GM21526 (cell line): ENCODE measurements around the gene ACACA.

Experiments used
- ATAC-seq: cut with Tn5 transposase; IDR thresholded peaks from one replicate; pipeline ENCODE4 v1.9.1; 2021; ENCODE audit warnings: moderate library complexity; ENCODE audit not compliant: unreplicated experiment, low FRiP score

ACACA gene

DNA sequence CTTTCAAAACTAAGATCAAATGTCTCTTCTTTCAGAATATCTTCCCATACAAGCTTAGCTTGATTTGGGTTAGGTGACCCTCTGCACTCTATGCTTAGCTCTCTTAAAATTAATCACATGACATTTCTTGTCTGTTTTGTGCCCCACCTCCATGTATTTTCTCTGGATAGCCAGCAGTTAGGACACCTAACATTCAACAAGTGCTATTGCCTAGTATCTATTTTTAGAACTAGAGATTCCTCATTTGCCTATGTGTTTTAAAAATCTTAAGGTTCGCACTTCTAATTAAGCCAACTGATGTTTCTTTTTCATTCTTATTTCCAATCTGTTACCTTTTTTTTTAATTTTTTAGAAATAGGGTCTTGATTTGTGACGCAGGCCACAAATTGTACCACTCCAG is 160.6 kb downstream of the ACACA start:
- no peak for ATAC-seq

DNA sequence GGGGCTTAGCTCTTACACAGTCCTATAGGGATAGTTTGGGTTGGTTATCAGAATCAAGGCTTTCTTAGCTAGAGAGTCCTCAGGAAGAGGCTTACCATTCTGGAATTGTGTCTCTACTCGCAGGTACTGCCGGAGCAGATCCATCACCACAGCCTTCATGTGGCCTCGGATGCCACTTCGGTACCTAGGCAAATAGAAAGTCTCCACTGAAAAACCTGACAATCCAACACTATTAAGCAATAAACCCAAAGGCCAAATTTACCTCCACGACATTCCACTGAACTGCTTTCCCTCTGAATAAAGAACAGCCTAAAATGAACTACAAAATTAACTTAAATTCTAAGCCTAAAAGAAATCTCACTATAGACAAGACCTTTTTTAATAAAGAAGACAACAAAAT is 166.3 kb downstream of the ACACA start:
- ATAC-seq: no peak

DNA sequence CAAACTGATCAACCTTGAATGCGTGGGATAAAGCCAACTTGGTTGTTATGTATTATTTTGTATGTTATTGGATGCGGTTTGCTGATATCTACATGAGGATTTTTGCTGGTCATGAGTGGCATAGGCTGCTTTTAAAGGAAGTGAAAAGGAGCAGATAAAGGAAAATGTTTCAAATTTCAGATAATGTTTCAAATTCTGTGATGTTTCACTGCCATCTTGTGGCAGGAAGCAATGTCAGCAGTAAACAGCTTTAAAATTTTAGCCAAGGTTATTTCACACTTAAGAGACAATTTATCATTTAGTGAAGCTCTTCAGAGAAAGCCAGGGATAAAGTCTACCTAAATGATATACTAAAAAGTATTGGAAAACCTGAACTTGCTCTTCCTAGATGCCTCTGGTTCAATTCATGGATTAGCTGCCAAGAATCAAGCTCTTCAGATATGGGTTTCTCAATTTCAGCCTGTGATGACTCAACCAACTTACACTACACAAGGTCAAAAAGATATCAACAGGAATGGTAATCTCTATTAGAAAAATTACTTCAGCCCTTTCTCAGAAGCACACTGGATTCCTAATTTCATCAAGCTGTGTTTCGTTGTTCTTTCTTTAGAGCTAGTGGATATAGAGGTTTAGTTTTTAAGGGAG is 166.8 kb downstream of the ACACA start:
- no peak for ATAC-seq

DNA sequence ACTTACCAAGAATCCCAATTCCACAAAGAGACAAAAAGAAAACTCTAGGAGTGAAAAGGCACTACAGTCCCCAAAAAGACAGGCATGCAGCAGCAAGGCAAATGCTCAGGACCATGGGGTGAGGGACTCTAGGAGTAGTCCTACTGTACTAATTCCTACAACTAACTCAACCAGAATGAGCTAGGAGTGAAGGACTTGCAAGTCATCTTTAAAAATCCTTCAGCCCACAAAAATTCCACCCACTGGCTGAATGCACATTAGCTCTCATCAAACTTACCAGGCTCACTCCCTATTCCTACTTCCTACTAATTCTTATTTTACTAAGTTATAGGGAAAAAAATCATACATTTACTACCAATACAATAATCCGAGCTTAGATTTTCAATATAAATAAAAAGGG is 172.5 kb downstream of the ACACA start:
- ATAC-seq: no peak

DNA sequence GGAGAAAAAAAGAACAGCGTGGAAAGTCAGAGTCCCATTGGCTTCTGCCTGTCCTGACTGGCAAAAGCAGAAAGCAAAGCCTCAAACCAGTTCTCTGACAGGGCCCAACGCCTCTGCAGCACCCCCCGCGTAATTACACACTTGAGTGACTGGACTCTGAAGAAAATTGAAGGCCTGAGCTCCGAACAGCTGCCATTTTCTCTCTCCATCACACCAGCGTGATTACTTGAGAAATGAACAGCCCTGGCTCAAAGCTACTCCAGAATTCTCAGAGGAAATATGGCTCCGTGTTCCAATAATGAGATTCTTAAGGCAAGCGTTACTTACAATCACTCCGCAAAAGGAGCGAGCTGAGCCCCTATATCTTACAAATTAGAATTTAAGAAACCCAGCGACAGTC is 173.6 kb downstream of the ACACA start:
- no peak for ATAC-seq

DNA sequence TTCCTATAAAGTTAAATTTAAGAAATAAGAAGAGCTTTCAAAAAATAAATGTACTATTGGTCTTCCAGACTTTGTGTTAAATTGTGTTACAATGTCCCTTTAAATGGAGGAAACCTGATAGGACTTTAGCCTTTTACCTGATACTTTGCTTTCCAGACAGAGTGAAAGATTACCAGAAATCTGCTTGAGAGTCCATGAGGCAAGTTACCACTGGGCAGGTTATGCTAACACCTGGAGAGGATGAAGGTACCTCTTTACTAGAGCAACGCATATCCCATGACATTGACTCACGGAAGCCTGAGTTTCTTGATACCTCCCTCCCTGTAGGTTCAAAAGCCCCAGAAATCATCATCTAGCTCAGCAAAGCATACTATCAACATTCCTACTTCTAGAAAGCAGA is 174.7 kb downstream of the ACACA start:
- ATAC-seq: no peak

DNA sequence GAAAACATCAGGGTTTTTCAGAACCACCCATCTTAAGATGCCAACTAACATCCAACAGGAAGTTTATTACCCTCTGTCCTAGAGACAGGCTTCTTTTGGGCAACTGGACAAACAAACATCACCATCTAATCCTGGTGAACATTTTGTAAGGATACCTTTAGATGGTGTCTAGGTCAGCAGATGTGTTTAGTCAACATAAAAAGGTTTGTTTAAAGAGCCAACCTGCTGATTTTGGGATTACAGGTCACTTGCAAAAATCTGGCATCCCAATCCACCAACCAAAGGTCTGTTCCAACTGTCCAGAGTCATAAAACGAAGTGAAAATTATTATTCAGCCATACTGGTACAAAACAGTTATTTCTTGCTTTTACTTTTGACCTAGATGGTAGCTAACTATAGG is 176.0 kb downstream of the ACACA start:
- no peak for ATAC-seq

DNA sequence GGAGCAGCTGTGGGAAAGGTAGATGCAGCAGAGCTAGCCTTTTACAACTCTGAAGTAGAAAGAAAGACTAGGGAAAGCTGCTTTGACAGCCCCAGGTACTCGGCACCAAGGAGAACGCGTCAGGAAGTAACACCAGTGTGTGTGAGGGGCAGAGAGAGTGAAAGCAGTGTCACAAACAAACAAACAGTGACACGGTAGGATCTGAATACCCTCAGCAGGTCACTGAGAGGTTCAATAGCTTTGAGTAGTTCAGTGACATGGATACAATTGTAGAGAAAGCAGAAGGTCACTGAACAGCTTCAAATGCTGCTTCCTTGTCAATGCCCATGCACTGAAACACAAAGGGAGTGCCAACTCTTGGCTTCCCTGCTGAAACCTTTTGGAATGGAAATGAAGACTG is 181.2 kb downstream of the ACACA start:
- ATAC-seq: no peak

DNA sequence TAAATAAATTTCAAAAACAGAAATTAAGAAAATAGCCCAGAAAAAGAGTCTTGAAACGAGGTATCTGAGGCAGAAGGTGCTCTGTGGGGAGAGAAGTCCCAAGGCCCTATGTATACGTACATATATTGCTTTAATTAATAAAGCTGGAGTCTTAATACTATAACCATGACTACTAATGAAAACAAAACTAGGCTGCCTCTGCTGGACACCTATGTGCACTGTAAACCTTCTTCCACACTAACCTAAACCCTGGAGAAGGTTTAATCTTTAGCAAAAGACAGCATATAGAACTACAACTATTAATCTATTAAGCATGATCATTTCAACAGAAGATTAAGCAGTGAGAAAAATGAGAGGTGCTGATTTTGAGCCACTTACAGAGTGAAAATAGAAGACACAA is 184.8 kb downstream of the ACACA start:
- ATAC-seq: no peak

DNA sequence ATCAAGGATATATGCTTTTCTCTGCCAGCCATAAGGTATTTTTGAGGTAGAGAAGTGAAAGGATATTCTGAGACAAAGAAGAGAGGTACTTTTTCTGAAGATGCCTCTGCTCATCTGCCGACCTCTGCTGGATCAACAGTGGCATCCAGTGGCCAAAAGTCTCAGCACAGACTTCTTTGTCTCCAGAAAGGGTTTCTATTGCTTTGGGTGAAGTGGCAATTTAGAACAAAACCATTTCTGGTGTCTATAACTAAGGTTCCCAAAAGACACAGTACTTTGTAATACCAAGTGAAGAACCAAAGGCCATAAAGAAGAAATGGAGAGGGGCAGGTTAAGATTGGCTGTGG is 186.1 kb downstream of the ACACA start:
- no peak for ATAC-seq

DNA sequence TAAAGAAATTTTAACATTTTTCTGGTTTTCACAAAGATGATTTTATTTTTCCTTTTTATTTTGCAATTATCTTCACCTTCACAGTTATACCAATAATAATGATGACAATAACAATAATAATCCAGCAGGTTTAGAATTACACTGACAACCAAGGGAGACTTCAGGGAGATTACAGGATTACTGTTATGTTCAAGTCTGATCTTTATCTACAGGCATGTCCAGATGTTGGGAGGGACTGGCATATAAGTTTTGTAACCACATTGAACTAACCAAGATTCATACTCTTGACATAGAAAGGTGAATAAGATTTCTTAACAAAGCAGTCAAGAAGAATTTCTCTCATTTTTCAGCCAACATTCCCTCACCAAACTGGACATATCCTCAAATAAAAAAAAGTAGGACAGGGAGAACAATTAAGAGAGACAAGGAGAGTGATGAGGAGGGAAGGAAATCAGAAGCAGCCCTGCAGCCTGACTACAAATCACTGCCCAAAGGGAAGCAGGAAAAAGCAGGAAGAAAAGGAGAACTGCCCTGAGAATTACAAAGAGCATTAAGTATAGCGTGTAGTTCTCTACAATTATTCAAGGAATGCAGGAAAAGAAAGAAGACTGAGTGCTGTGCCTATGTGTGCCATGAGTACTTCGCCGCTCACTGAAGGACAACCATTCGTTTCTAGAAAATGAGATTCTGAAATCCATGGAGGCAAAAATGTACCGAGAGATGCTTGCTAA is 186.6 kb downstream of the ACACA start:
- ATAC-seq: no peak

DNA sequence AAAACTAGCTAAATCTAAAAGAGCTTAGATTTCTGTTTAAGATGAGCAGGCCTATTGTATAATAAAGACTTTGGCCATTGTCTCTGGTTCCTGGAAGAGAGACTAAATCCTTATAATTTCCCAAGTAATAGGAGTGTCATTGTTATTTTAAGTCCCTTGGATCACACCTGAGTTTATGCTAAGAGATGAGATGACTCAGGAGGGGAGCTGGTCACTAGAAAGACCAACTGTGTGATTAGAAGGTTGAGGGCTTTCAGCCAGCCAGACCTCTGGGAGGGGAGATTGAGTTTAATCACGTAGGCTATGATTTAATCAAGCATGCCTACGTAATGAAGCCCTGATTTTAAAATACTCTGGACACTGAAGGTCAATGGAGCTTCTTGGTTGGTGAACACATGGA is 187.8 kb downstream of the ACACA start:
- no peak for ATAC-seq

DNA sequence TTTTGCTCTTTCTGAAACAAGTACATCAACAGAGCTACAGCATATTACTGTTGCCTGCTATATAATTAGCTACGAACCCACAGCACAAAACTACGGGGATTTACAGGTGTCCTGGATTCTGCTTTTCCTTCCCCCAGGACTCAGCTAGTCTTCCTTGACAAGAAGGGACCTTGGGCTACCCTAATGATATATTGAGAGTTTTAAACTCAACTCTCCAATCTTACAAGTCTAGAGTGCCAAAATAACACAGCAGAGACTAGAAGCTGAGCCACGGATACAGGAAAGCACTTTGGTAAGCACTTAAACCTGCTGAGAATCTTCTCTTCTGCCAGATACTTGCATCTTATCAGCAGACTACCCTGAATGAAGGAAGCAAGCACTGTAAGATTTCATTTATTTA is 192.2 kb downstream of the ACACA start:
- ATAC-seq: no peak

DNA sequence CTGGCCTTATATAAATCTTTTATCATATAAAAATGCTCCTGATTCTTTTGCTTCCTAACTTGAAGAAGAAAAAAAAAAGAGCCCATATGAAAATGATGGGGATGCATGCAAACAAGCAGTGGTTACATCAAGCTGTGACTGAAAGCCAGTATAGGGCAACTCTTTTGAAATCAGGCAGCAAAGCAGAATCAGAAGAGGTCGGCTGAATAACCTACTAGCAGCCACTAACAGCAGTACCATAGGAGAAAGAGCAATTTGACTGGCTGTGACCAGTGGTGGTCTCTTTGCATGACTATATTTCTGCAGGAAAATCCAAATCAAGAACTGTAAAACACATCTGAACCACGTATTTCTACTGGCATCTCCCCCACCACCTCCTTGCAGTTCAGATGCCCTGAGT is 192.7 kb downstream of the ACACA start:
- ATAC-seq: no peak

DNA sequence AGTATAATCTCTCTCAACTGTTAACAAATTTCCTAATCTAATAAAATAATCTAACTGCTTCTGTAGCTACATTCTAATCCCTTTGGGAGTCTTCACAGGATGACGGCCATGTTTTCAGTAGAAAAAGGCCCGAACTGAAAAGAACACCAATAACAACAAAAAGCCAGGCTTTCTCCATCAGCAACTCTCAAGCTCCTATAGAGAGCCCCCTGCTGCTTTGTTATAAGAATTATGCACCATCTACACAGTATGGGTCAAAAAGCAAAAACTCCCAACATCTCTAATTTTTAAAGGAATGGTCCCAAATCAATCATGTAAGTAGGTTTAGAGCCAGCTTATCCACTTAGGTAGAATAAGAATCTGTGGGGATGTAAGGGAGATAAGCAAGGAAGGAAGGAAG is 194.5 kb downstream of the ACACA start:
- ATAC-seq: no peak

DNA sequence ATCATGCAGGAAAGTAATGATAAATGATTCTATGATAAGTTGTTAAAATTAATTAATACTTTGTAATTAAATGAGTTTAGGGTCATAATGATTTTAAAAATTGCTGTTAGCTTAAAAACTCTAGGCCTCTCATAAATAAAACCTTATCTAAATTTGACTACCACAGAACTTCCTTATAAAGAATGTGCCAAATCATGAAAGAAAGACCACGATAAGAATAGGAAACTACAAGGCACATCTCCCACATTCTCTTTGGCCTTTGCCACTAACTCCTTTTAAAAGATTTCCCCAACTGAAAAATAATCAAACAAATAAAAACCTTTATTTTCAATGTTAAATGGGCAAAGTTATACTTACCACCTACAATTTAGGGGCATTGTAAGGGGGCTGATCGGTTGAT is 195.5 kb downstream of the ACACA start:
- no peak for ATAC-seq

DNA sequence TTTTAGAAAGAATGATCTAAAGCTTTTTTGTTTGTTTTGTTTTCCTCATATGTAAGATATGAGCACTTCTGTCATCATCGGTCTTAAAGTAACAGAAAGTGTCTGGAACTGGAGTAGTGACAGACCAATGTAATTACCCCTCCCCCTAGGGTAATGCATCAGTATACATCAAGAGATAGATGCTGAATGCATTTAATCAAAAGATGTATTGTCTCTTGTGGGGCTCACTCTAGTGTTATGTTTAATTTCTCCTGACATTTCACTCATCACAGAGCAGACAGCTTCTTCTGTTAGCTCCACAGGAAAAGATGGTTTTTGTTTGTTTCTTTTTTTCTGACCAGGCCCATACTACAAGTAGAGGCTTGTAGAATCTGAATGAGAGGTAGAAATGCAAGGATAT is 199.5 kb downstream of the ACACA start:
- no peak for ATAC-seq

DNA sequence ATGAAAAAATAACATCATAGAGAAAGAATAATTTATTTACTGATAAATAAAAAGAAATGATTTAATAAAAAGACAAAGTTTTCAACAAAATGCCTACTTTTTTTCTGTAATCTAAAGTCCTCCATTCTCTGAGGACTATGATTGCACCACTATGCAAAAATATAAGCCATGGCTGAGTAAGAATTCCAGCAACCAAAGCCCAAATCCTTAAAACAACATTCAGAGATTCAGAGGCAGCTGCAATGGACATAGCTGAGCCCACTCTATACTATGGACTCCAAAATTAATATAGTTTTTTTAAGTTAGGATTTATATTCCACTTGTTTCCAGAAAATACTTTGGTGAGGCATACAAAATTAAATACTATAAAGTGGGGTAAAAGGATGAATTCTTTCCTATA is 200.3 kb downstream of the ACACA start:
- no peak for ATAC-seq

DNA sequence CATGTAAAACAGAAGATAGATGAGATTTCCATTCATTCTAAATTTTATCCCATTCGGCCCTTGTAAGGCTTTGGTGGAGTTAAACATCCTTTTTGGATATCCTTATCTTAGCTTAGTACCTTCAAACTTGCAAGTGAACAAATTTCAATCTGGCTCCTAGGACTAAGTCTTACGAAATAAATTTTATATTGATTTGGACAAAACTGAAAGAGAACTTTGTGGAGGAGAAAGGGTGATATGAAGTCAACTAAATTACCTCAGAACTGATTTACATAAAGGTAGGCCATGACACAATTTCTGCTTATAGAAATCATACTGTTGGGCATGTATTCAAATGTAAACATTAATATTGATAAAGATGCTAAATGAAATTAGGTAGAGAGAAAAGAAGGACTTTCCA is 206.1 kb downstream of the ACACA start:
- ATAC-seq: no peak

DNA sequence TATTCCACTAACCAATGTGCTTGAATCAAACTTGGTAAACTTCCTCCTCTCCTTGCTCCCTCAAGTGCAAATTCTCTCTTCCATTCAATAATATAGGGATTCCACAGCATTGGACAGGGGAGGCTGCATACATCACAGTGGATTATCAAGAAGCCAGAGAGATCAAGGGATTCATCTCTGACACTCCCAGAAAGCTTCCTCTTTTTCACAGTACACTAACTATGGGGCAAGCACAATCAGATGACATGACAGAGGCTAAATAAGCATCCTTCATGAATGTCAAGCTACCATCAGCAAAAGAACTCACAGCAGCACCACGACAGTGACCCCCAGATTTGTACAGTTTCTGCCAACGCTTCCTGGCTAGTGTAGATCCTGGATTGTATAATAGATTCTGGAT is 209.3 kb downstream of the ACACA start:
- no peak for ATAC-seq

DNA sequence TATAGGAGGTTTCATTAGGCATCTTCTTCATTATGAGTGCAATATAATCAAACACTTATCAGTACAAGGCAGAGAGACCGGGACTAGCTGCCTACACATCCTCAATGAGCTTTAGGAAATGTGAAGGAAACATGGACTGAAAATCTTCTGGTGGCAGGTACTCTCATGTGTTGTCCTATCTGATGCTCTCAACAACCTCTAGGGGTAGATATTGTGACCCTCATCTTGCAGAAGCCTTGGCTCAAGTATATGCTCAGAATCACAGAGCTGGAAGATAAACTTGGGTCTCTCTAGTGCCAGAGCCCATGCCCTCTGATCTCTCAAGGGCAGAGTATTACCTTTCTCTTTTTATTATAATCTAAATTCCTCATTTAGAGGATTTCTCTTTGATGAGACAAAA is 212.4 kb downstream of the ACACA start:
- ATAC-seq: no peak

DNA sequence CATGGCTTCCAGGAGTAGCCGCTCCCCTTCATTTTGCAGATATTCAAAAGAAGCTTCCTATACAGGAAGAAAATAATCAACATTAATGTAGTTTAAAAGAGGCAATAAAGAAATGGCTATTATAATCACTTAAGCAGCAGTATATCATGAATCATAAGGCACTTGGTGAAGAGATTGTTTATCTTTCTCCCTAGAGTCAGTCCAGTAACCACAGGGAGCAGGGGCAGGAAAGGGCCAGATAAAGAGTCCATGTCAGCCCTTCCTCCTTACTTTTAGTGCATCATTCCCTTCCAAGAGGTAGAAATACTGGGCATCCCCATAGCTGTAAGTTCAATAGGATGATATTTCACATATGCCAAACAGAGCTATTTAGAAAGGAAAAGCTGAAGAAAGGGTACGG is 215.4 kb downstream of the ACACA start:
- ATAC-seq: no peak

DNA sequence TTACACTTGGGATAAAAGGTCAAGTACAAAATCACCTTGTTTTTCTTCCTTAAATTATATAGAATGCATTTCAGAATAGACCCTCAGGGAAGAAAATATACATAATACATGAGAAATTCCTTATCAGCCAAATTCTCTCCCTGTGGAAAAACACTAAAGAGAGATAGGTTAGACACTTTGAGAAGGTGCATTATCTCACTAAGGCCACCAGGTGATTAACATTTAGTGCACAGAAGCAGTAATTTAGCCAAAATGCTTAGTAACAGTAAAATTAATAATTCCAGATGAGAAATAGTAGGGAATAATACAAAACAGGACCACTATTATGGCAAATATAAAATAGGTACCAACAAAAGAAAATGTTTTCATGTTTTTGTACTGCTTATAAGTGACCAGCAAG is 216.1 kb downstream of the ACACA start:
- ATAC-seq: no peak
